ENCODE measurements around the gene ERAP2.

ERAP2 gene

DNA sequence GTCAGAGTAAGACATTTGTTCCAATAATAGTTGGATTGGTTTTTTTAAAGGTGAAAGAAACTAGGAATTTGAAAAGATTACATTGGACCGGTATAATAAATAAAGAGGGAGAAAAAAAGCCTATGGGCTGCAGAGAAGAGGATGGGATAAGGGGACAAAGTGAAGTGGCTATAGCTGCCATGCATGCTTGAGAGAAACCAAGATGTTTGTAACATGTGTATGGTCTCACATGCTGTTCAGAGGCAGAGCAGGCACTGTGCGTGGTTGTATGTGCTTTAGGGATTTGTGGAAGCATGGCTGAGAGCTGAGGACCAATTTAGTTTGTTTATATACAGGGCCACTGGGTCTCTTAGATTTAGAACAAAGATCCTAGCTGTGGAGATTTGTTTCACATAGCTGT, 92.3 kb downstream of the ERAP2 start:
- DNase-seq: no peak

Data from NCI-H345 (cell line).